ENCODE results near the gene SCN1B.
"Not testable (repeated sequence)": the region's sequence is repeated elsewhere in the genome, so short reads cannot be mapped to it uniquely, and the experiment has no call there.

Gene SCN1B

DNA sequence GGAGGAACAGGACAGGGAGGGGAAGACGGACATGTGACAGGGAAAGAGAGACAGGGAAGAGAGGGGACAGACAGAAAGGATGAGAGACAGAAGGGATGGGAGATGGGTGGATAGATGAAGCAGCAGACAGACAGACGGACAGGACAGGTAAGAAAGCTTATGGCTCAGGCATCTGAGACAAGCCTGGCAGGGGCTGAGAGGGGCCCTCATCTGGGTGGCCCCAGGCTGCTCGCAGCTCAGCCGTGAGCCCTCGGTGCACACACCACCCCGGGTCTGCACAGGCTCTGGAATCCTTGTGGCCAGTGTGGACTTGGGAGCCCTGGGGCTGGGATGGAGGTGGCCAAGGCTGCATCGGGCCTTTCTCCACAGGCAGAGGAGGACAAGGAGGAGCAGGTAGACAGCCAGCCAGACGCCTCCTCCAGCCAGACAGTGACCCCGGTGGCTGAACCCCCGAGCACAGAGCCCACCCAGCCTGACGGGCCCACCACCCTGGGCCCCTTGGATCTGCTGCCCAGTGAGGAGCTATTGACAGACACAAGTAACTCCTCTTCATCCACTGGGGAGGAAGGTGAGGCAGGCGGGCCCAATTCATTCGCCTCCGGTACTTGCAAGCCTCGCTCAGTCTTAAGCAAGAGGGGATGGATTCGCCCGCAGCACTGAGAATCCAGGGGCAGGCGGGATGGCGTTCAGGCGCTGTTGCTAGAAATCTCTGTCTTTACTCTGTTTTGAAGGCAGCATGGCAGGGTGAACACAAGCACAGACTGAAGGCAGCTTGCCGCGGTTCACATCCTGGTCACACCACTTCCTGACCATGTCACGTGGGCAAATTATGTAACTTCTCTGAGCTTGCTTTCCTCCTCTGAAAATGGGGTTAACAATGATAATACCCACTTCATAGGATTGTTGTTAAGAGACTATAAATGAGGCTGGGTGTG lies 16.2 kb upstream of the SCN1B start:
- no peak overlapping the region for H3K9ac ChIP-seq (ENCODE audit: low read depth, low read length)
- no peaks in the 10 kb centered on the region for H3K9me3 ChIP-seq (replicated peaks; ENCODE audit: low read length)
- no peak overlapping the region for H3K4me3 ChIP-seq (ENCODE audit: low read length)
- H3K27me3 ChIP-seq (ENCODE audit: control insufficient read depth, insufficient read depth, low read length) = no peaks in the 10 kb centered on the region
- H3K4me1 ChIP-seq (ENCODE audit: control insufficient read depth, insufficient read depth, low read length) = no peaks in the 10 kb centered on the region
- H3K36me3 ChIP-seq (ENCODE audit: insufficient read depth, low read length) = peaks cover 66% of the 10 kb centered on the region
- no peak overlapping the region for H3K4me2 ChIP-seq (ENCODE audit: low read length)

DNA sequence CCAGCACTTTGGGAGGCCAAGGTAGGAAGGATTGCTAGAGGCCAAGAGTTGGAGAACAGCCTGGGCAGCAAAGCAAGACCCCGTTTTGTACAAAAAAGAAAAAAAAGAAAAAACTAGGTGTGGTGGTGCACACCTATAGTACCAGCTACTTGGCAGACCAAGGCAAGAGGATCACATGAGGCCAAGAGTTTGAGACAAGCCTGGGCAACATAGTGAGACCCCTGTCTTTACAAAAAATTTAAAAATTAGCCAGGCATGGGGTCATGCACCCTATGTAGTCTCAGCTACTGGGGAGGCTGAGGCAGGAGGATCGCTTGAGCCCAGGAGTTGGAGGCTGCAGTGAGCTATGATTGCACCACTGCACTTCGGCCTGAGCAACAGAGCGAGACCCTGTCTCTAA lies 15.5 kb upstream of the SCN1B start:
- H3K9me3 ChIP-seq (replicated peaks; ENCODE audit: low read length); H3K9ac ChIP-seq (ENCODE audit: low read depth, low read length); H3K4me1 ChIP-seq (ENCODE audit: control insufficient read depth, insufficient read depth, low read length); H3K4me2 ChIP-seq (ENCODE audit: low read length); H3K27me3 ChIP-seq (ENCODE audit: control insufficient read depth, insufficient read depth, low read length); H3K4me3 ChIP-seq (ENCODE audit: low read length): not testable (repeated sequence)
- H3K36me3 ChIP-seq (ENCODE audit: insufficient read depth, low read length) = peaks cover 65% of the 10 kb centered on the region

DNA sequence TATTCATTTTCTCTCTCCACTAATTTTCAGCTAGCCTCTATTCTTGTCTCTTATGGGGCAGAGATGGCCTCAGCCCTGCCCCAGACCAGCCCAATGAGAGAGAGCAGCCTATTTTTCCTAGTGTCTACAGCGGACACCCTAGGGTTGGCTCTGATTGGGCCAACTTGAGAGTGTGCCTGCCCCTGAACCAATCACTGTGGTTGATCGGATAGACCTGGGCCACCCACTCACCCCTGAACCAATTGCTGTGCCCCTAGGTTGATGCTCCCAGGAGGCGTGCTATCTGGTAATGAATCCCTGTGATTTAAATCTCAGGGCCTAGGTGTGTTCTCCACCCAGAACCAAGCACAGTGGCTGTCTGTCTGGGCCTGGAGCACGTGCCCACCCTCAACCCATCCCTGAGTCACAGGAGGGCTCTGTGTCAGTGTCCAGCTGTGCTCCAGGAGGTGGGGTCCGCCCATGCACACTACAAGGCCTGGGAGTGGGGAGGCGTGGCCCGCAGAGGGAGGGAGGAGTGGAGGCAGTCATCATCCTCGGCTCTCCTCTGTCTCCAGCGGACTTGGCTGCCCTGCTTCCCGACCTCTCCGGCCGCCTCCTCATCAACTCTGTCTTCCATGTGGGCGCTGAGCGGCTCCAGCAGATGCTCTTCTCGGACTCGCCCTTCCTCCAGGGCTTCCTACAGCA lies 14.9 kb upstream of the SCN1B start:
- H3K36me3 ChIP-seq (ENCODE audit: insufficient read depth, low read length) = peaks cover 62% of the 10 kb centered on the region
- H3K4me3 ChIP-seq (ENCODE audit: low read length) = no peak overlapping the region
- H3K9me3 ChIP-seq (replicated peaks; ENCODE audit: low read length) = no peaks in the 10 kb centered on the region
- no peaks in the 10 kb centered on the region for H3K4me1 ChIP-seq (ENCODE audit: control insufficient read depth, insufficient read depth, low read length)
- no peak overlapping the region for H3K4me2 ChIP-seq (ENCODE audit: low read length)
- no peak overlapping the region for H3K9ac ChIP-seq (ENCODE audit: low read depth, low read length)
- no peaks in the 10 kb centered on the region for H3K27me3 ChIP-seq (ENCODE audit: control insufficient read depth, insufficient read depth, low read length)

DNA sequence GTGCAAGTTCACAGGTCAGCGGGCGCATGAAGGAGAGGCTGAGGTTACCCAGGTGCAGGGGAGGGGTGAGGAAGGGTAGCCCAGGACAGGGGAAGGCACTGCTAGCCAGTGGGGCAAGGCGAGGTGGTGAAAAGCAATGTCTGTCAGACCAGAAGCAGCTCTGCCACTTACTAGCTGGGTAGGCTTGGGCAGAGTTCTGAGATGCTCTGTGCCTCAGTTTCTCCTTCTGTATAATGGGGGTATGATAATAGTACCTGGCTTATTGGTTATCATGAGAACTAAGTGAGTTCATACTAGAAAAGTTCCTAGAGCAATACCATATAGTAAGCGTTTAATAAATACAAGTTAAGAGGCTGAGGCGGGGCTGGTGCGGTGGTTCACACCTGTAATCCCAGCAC lies 14.3 kb upstream of the SCN1B start:
- Histone ChIP-seq H3K36me3 (ENCODE audit: insufficient read depth, low read length) (peaks cover 64% of the 10 kb centered on the region), H3K4me1 (ENCODE audit: control insufficient read depth, insufficient read depth, low read length) (no peaks in the 10 kb centered on the region), H3K9ac (ENCODE audit: low read depth, low read length) (no peak overlapping the region), H3K9me3 (replicated peaks; ENCODE audit: low read length) (no peaks in the 10 kb centered on the region), H3K4me3 (ENCODE audit: low read length) (no peak overlapping the region), H3K4me2 (ENCODE audit: low read length) (no peak overlapping the region), H3K27me3 (ENCODE audit: control insufficient read depth, insufficient read depth, low read length) (no peaks in the 10 kb centered on the region)

GRCh38 chr19:35017507-35017906 lies 12.8 kb upstream of the SCN1B start:
- no peak overlapping the region for H3K9ac ChIP-seq (ENCODE audit: low read depth, low read length)
- no peaks in the 10 kb centered on the region for H3K4me1 ChIP-seq (ENCODE audit: control insufficient read depth, insufficient read depth, low read length)
- no peak overlapping the region for H3K4me2 ChIP-seq (ENCODE audit: low read length)
- H3K9me3 ChIP-seq (replicated peaks; ENCODE audit: low read length) = no peaks in the 10 kb centered on the region
- no peak overlapping the region for H3K4me3 ChIP-seq (ENCODE audit: low read length)
- no peaks in the 10 kb centered on the region for H3K27me3 ChIP-seq (ENCODE audit: control insufficient read depth, insufficient read depth, low read length)
- peaks cover 67% of the 10 kb centered on the region for H3K36me3 ChIP-seq (ENCODE audit: insufficient read depth, low read length)

- H3K4me1 ChIP-seq (ENCODE audit: control insufficient read depth, insufficient read depth, low read length) = no peaks in the 10 kb centered on the region
- no peak overlapping the region for H3K4me3 ChIP-seq (ENCODE audit: low read length)
- H3K9me3 ChIP-seq (replicated peaks; ENCODE audit: low read length) = no peaks in the 10 kb centered on the region
- no peaks in the 10 kb centered on the region for H3K27me3 ChIP-seq (ENCODE audit: control insufficient read depth, insufficient read depth, low read length)
- H3K9ac ChIP-seq (ENCODE audit: low read depth, low read length) = no peak overlapping the region
- H3K36me3 ChIP-seq (ENCODE audit: insufficient read depth, low read length) = peaks cover 66% of the 10 kb centered on the region
- H3K4me2 ChIP-seq (ENCODE audit: low read length) = no peak overlapping the region
Measured at GRCh38 chr19:35018379-35018778, 11.9 kb upstream of the SCN1B start.

- Histone ChIP-seq H3K36me3 (ENCODE audit: insufficient read depth, low read length) (peaks cover 69% of the 10 kb centered on the region), H3K4me1 (ENCODE audit: control insufficient read depth, insufficient read depth, low read length) (no peaks in the 10 kb centered on the region), H3K4me3 (ENCODE audit: low read length) (no peak overlapping the region), H3K9me3 (replicated peaks; ENCODE audit: low read length) (no peaks in the 10 kb centered on the region), H3K27me3 (ENCODE audit: control insufficient read depth, insufficient read depth, low read length) (no peaks in the 10 kb centered on the region), H3K9ac (ENCODE audit: low read depth, low read length) (no peak overlapping the region), H3K4me2 (ENCODE audit: low read length) (no peak overlapping the region)
Measured at GRCh38 chr19:35019144-35019543, 11.1 kb upstream of the SCN1B start.

GRCh38 chr19:35021016-35021415 lies 9.3 kb upstream of the SCN1B start:
- Histone ChIP-seq H3K4me2 (ENCODE audit: low read length) (no peak overlapping the region), H3K27me3 (ENCODE audit: control insufficient read depth, insufficient read depth, low read length) (no peaks in the 10 kb centered on the region), H3K9me3 (replicated peaks; ENCODE audit: low read length) (no peaks in the 10 kb centered on the region), H3K36me3 (ENCODE audit: insufficient read depth, low read length) (peaks cover 70% of the 10 kb centered on the region), H3K4me3 (ENCODE audit: low read length) (no peak overlapping the region), H3K9ac (ENCODE audit: low read depth, low read length) (no peak overlapping the region), H3K4me1 (ENCODE audit: control insufficient read depth, insufficient read depth, low read length) (no peaks in the 10 kb centered on the region)

DNA sequence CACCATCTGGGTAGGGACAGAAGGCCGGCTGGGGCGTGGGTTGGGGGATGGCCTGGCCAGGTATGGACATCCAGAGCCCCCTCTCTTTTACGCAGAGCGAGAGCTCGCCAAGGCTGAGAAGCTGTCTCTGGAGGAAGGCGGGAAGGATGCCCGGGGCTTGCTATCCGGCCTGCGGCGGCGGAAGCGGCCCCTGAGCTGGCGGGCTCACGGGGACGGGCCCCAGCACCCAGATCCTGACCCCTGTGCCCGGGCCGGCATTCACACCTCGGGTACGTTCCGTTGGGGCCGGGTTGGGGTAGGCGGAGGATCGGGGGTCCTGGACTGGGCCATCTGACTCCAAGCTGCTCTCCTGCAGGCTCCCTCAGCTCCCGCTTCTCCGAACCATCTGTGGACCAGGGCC lies 8.7 kb upstream of the SCN1B start:
- Histone ChIP-seq H3K36me3 (ENCODE audit: insufficient read depth, low read length) (peaks cover 72% of the 10 kb centered on the region), H3K9me3 (replicated peaks; ENCODE audit: low read length) (no peaks in the 10 kb centered on the region), H3K4me2 (ENCODE audit: low read length) (no peak overlapping the region), H3K27me3 (ENCODE audit: control insufficient read depth, insufficient read depth, low read length) (no peaks in the 10 kb centered on the region), H3K4me1 (ENCODE audit: control insufficient read depth, insufficient read depth, low read length) (no peaks in the 10 kb centered on the region), H3K9ac (ENCODE audit: low read depth, low read length) (no peak overlapping the region), H3K4me3 (ENCODE audit: low read length) (no peak overlapping the region)

- no peak overlapping the region for H3K9ac ChIP-seq (ENCODE audit: low read depth, low read length)
- peaks cover 80% of the 10 kb centered on the region for H3K36me3 ChIP-seq (ENCODE audit: insufficient read depth, low read length)
- no peak overlapping the region for H3K4me2 ChIP-seq (ENCODE audit: low read length)
- H3K9me3 ChIP-seq (replicated peaks; ENCODE audit: low read length) = no peaks in the 10 kb centered on the region
- H3K27me3 ChIP-seq (ENCODE audit: control insufficient read depth, insufficient read depth, low read length) = no peaks in the 10 kb centered on the region
- no peak overlapping the region for H3K4me3 ChIP-seq (ENCODE audit: low read length)
- H3K4me1 ChIP-seq (ENCODE audit: control insufficient read depth, insufficient read depth, low read length) = no peaks in the 10 kb centered on the region
Measured at GRCh38 chr19:35022460-35022859, 7.8 kb upstream of the SCN1B start.

- no peak overlapping the region for H3K4me3 ChIP-seq (ENCODE audit: low read length)
- H3K36me3 ChIP-seq (ENCODE audit: insufficient read depth, low read length) = peaks cover 81% of the 10 kb centered on the region
- no peak overlapping the region for H3K9ac ChIP-seq (ENCODE audit: low read depth, low read length)
- H3K9me3 ChIP-seq (replicated peaks; ENCODE audit: low read length) = no peaks in the 10 kb centered on the region
- H3K4me1 ChIP-seq (ENCODE audit: control insufficient read depth, insufficient read depth, low read length) = no peaks in the 10 kb centered on the region
- no peaks in the 10 kb centered on the region for H3K27me3 ChIP-seq (ENCODE audit: control insufficient read depth, insufficient read depth, low read length)
- no peak overlapping the region for H3K4me2 ChIP-seq (ENCODE audit: low read length)
Measured at GRCh38 chr19:35023428-35023827, 6.8 kb upstream of the SCN1B start.

DNA sequence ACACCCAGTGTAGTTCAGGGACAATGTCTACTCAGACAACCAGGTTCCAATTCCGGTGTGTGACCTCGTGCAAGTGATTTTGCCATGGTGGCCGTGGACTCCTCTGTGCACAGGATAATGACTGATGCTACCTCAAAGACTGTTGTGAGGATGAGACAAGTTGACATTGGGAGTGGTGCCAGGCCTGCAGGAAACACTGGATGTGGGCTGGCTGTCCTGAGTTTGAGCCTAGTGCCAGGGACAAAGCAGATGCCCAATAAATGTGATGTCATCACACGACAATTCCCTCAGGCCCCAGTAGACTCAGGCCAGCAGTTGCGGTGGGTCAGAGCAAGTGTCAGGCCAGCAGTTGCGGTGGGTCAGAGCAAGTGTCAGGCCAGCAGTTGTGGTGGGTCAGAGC lies 6.2 kb upstream of the SCN1B start:
- Histone ChIP-seq H3K4me1 (ENCODE audit: control insufficient read depth, insufficient read depth, low read length) (no peaks in the 10 kb centered on the region), H3K4me2 (ENCODE audit: low read length) (no peak overlapping the region), H3K4me3 (ENCODE audit: low read length) (no peak overlapping the region), H3K9me3 (replicated peaks; ENCODE audit: low read length) (no peaks in the 10 kb centered on the region), H3K27me3 (ENCODE audit: control insufficient read depth, insufficient read depth, low read length) (no peaks in the 10 kb centered on the region), H3K9ac (ENCODE audit: low read depth, low read length) (no peak overlapping the region), H3K36me3 (ENCODE audit: insufficient read depth, low read length) (peaks cover 75% of the 10 kb centered on the region)

All from skeletal muscle satellite cell (primary cell).